ENCODE results near the gene TSPAN32. TPM values are rescaled to one million over a fixed set of nuclear protein-coding genes. Genes with fewer than 3 reads are reported as not detected.

The TSPAN32 gene
- total RNA-seq, 1 experiment from 2014 or later = not detected

GRCh38 chr11:2263071-2263565, 38.7 kb upstream of the TSPAN32 start:
- RAD21 ChIA-PET (ENCODE audit: low non-redundant PET in 1 of 2, low total read pairs in 2 of 2, uncharacterized antibody in 2 of 2, unreplicated experiment in 2 of 2) = no interaction called here
- Histone ChIP-seq H2AFZ (ENCODE audit: low read depth, low read length, poor library complexity, severe bottlenecking) (no peak overlapping the region), H3K9me2 (ENCODE audit: insufficient read depth) (no peaks in the 10 kb centered on the region), H3K36me3 (ENCODE audit: control insufficient read depth in 1 of 2, insufficient read depth in 2 of 2, low read length in 2 of 2) (no peaks in the 10 kb centered on the region), H3K79me2 (ENCODE audit: insufficient read depth, low read length) (no peaks in the 10 kb centered on the region), H3K9me3 (ENCODE audit: control insufficient read depth in 1 of 2, insufficient read depth in 1 of 2, low read depth in 1 of 2, low read length in 2 of 2) (no peaks in the 10 kb centered on the region), H3K27ac (ENCODE audit: low read depth, low read length) (no peak overlapping the region), H3K27me3 (ENCODE audit: insufficient read depth, low read length) (no peaks in the 10 kb centered on the region), H3K4me3 (replicated peaks in 1 of 2; ENCODE audit: low read depth in 1 of 2, low read length in 2 of 2) (no peak overlapping the region), H3K4me1 (ENCODE audit: control insufficient read depth in 1 of 2, insufficient read depth in 2 of 2, low read length in 2 of 2) (no peaks in the 10 kb centered on the region), H4K20me1 (ENCODE audit: insufficient read depth) (no peaks in the 10 kb centered on the region), H3K4me2 (ENCODE audit: low read length) (no peak overlapping the region), H3K9ac (ENCODE audit: low read length) (no peak overlapping the region)
- CTCF ChIA-PET = no interaction called here
- intact Hi-C loops (cut with micrococcal nuclease) = no loop called here
- ATAC-seq (no peak), DNase-seq (ENCODE audit: low read depth, low spot score) (no peak)
- POLR2A ChIA-PET = no interaction called here
- BruUV-seq (replicated peaks) = no TSS peak
- TF ChIP-seq EZH2 (IDR thresholded peaks at IDR 0.05) (no peak), CTCF (IDR thresholded peaks at IDR 0.05 in 2 of 3, conservative IDR thresholded peaks at IDR 0.05 in 1 of 3; ENCODE audit: borderline replicate concordance in 1 of 3, insufficient read depth in 1 of 3, low read depth in 2 of 3, low read length in 2 of 3) (no peak), SP1 (IDR thresholded peaks at IDR 0.05; ENCODE audit: low read depth) (no peak), MAX (IDR thresholded peaks at IDR 0.05) (no peak), SIN3A (IDR thresholded peaks at IDR 0.05; ENCODE audit: low read depth) (no peak), CBX3 (IDR thresholded peaks at IDR 0.05; ENCODE audit: low read depth) (no peak), POLR2AphosphoS5 (IDR thresholded peaks at IDR 0.05; ENCODE audit: low read depth, low read length) (no peak), ZBTB33 (IDR thresholded peaks at IDR 0.05; ENCODE audit: extremely low read depth, insufficient replicate concordance, low read length) (no peak), ZNF274 (IDR thresholded peaks at IDR 0.05; ENCODE audit: low read depth, low read length) (no peak)

All from HCT116 (cell line).